SHP77 (cell line): Measurements from ENCODE around the gene FAM161A.

Experiments
- DNase-seq, 2 experiments: peaks; one replicate each; lab custom pipeline; 2025; lab: John Stamatoyannopoulos, UW

The FAM161A gene

DNA sequence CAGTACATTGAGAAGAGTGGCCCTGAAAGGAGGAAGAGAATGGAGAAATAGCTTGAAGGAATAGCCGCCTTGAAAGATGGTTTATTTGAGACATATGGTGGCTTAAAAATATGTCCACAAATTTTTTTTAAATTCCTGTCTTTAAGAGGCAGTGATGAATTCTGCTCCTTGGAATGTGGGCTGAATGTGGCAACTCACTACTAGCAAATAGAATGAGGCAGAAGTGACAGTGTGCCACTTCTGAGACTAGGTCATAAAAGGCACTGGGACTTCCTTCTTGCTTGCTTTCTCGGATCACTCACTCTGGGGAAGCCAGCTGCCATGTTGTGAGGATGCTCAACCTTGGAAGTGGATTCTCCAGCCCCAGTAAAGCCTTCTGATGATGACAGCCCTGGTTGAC is 67.0 kb downstream of the FAM161A start:
- no peak for DNase-seq

DNA sequence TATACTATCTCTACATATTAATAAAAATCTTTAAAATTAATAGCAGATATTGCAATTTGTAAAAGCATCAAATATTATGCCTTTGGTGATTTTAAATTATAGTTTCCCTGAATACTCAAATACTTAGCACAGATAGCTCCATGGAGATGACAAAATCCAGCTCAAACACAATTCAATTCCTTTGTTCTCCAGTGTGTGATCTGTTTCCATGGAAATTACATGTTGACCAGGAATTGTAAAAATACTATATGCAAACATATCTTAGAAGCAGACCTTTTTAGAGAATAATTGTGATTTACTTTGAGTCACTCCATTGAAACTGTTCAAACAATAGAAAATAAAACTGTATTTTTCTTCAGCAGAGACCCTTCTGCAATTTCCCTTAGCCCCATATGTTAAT is 68.3 kb downstream of the FAM161A start:
- no peak for DNase-seq

DNA sequence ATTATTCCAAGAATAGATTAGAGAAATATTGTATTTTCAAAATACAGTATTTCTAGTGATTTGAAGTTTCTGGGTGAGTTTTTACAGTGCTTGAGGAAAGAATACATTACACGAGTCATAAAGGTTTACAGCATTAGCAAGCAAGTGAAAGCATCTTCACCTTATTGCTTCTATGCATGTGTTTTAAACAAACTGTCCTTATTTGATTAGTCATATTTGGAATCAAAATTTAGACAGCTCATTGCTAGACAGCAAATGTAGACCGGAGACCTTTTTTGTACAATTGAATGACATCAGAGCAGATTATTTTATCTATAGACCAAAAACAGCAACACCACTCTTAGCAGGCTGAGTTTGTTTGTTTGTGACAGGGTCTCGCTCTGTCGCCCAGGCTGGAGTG is 69.2 kb downstream of the FAM161A start:
- DNase-seq = no peak

DNA sequence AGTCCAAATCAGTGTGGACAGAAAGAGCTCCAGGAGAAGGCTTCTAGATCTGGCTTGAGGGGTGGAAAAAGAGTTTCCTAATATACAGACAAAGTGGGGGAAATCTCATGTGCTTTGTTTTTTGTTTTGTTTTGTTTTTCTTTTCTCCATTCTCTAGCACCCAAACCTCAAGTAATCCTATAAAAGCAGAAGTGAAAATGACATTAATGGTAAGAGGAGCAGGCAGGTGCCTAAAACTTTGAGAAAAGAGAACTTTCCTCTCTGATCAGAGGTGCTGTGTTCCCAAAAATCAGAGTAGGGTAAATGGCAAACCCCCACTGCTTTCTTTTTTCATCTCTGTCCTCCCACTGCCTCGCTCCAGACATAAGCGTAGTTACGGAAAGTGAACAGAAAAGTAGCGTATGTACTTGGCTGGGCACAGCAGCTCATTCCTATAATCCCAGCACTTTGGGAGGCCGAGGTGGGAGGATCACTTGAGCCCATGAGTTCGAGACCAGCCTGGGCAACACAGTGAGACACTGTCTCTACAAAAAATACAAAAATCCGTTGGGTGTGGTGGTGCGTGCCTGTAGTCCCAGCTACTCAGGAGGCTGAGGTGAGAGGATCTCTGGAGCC is 77.8 kb downstream of the FAM161A start:
- DNase-seq = no peak
